Measurements from ENCODE around the gene CIT.

Gene CIT

DNA sequence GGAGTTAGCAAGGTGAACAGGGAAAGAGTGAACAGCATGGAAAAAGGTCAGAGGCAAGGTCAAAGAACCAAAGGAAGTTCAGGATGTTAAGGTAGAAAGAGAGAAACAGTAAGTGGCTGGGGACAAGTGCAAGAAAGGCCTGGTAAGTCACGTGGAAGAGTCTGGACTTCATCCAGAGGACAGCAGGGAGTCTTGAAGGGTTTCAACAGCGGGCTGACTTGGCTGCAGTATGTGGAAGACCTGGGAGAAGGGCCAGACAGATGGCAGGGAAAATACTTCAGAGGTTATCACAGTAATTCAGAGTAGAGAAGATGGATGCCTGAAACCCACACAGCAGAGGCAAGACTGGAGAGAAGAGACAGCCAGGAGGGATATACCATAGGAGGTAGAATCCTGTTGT lies 34.0 kb downstream of the CIT start:
- DNase-seq, result no peak

DNA sequence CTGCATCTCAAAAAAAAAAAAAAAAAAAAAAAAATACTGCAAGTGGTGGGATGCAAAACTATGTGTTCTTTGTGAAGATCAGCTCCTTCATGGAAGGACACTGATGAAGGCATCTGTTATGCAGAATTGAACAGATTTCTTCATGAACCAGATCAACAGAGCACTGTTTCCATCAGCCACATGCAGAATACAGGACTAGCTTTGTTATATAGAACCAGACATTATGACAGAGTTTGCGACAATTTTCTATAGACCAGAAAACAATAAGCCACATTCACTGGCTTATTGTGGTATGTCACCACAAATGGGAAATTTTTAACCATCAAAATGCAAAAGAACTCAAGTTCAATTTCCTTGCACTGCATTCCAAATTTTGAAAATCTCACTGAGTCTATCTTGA lies 34.7 kb downstream of the CIT start:
- DNase-seq, result no peak

- DNase-seq, result peak; percentile 8 to 49 (median 31)
Measured at GRCh38 chr12:119841433-119842210, 35.5 kb downstream of the CIT start.

GRCh38 chr12:119840582-119840981 lies 36.5 kb downstream of the CIT start:
- no peak for DNase-seq

GRCh38 chr12:119840168-119840567 lies 37.0 kb downstream of the CIT start:
- no peak for DNase-seq

DNA sequence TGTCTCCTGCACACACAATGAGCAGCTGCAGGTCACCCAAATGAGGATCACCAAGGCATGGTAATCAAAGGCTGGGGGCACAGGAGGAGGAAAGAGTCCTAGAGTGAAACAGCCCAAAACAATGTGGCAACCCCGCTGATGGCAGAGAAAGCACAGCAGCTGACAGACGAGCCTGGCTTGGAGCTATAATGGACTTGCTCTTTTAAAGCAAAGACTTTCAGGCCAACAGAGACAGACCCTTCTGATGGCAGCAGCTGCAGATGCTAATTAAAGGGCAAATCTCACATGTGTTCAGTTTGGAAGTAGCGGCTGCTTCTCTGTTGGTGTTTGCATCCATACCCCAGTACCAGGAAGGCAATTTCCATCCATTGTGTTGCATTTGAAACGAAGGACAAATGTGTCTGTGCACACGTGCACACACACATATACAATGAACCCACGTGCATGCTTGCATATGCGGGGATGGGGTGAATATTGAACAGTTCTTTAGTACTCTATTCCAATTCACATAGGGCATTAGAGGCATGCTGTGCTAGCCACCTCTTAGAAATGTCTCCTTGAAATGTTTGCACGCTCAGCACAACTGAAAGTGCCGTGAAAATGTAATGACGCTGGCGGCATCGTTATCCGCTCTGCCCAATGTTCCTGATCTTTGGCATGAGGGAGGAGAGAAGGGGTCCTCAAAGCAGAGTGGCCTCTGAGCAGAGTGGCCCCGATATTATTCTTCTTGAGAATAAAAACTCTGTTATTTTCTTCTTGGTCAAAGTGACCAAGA lies 38.1 kb downstream of the CIT start:
- no peak for DNase-seq

DNA sequence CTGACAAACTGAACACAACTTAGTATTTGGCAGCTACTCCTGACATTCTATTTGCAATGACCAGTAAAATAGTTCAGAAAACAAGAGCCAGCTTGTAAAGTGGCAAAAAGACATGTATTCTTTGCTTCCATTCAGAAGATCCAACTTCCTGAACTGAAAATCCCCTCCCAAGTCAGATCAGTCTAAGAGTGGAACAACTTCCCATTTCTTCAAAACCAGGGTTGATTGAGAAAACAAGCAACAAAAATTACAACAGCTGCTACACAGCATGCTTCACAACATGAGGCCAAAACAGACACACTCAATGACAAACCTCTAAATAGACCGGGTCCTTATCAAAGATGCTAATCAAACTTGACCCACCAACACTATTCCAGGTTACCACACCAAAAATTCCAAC lies 40.3 kb downstream of the CIT start:
- peak; percentile 42 to 79 (median 62) for DNase-seq

DNA sequence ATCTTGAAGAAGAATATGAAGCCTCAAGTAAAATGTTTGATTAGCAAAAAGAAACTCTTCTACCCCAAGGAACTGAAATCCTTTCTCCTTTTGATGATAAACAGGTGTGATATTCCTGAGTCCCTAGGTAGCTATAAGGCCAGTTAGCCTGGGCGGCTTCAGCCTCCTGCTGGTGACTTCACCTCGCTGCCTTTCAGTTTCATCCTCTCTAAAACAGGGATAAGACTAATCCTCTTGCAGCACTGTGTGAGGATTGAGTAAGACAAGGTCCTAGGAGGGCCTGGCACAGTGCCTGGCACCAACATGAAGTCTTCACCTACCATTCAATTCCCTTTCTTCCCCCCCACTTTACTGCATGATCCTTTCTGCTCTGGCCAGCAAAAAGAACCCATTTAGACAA lies 42.1 kb downstream of the CIT start:
- DNase-seq, result no peak

DNA sequence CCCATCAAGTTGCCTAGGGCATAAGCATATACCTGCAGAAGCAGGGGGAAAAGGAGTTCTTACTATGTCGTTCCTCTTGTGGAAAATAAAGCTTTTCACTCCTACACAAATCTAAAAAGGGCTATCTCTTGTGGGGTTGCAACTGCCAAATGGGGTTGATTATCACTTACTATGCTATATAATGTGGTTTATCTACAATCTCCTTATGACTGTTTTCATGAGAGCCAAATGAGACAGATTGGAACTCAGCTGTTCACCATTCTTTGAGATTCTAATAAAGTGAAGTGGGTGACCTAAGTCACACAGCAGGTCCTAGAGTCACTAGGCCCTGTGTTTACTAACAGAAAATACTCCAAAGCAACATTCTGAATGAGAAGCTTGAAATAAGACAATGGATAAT lies 47.7 kb downstream of the CIT start:
- DNase-seq, result no peak

DNA sequence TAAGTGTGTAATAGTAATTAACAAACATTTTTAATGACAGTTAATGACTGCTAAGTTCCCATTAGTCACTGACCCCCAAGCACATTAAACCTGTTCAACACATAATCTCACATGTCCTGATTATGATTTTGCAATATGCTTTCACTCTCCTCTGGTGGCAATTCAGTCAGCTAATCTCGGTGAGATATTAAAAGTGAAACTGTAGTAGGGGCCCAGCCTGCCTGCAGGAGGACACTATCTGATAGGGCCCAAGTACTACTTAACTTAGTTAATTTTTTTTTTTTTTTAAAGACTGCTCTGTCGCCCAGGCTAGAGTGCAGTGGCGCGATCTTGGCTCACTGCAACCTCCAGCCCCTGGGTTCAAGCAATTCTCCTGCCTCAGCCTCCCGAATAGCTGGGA lies 48.8 kb downstream of the CIT start:
- DNase-seq, result no peak

DNA sequence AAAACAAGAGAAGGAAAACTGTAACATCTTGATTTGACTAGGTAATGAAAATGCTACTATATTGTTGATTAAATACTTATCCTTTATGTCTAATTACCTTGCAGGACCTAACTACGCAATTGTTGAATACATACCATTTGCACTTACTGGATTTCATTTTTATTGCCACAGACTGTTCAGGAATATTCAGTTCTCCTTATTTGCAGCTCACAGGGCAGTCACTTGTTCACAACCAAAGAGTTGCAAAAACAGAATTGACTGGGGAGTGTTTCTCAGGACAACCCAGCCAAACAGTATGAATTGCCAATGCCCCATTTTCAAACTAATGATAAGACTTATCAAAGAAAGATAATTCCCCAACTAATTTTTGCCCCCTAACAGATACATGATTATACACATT lies 49.4 kb downstream of the CIT start:
- no peak for DNase-seq

DNA sequence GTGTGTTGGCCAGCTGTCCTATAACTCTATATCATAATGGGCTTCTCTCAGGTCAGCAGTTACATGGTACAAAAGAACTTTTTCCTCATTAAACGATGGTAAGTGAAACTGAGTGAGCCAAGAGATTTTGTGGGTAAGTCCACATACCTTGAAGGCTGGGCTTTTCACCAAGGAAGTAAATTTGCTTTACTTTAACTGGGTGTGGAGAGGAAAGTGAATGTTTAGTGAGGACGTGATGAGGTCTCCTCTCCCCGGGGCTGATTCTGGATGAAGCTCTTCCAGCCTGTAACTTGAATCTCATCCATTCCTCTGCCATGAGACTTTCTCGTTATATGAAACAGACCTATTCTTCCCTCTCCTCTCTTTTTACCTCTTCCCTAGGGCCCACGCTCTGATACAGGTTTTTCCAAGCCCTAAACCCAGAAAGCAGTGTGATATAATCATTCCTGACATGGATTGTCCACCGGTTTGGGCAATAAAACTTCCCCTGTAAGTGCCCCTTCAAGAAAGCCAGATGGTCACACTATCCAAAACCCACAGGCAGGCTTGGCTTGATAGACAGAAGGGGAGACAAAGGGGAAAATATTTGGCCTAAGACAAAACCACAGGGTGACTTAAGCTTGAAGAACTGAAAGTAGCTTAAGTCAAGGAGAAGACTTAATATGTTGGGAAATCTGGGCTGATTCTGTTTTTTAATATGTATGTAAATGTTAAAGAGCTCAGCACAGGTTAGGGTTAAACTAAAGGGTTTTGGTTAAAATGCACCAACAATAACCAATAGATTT lies 50.3 kb downstream of the CIT start:
- no peak for DNase-seq

- DNase-seq, result no peak
Measured at GRCh38 chr12:119825262-119825661, 51.9 kb downstream of the CIT start.

DNA sequence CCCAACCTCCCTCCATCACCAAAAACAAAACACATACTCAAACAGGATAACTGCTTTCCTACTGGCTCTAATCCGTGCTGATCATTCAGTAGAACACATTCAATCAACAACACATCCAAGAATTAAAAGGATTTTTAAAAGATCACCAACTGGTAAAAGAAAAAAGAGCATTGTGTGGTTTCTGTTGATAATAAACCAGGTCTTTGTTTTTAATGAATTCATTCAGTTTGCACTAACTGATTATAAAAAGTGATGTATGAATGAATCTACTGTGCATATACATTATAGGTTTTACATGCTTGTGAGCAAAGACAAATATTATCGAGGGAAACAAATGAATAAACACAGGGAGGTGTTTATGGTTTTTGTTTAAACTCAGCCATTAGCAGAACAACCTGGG lies 55.1 kb downstream of the CIT start:
- no peak for DNase-seq

DNA sequence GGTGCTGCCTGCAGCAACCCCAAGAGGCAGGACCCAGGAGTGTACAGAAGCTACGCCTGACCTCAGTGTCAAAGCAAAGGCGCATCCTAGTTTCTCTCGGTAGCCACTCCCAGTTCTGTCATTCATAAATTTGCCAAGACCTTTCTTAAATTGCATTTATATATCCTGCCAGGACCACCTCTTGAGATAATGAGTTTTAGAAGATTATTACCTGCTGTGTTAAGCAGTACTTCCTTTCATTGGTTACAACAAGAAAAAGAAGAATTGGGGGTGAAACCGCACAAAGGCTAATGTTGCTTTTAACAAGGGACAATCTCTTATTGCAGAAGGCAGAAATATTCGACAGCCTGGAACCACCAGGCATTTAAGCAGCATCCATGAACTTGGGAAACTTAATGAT lies 57.8 kb downstream of the CIT start:
- no peak for DNase-seq

DNA sequence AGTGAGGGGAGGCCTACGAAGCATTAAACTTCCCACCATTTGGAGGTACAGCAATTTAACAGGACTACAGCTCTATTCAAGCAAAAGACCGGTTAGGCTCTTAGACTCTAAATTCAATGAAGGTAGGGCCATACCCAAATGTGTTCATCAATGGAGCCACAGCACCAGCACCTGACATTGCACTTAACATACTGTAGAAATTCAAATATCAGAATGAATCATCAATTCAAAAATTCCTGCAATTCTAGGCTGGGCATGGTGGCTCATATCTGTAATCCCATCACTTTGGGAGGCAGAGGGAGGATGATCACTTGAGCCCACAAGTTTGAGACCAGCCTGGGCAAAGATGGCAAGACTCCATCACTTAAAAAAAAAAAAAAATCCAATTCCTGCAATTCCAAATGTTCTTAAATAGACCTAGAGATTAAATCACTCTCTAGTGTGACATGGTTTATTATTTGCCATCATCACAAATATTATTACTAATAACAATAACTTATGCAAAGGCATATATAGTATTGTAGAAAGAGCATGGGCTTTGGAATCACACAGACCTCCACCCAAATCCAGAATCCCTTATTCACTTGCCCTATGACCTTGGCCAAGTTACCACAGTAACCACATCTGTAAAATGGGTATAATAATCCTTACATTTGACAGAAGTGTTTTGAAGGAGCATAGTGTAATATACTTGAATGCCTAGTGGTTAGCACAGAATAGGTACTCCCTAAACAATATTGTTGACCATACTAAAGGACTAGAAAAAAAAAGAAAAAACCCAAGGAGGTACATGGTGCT lies 59.4 kb downstream of the CIT start:
- DNase-seq, result no peak

GRCh38 chr12:119809023-119809422 lies 68.1 kb downstream of the CIT start:
- DNase-seq, result no peak

GRCh38 chr12:119808441-119808840 lies 68.7 kb downstream of the CIT start:
- DNase-seq, result no peak

DNA sequence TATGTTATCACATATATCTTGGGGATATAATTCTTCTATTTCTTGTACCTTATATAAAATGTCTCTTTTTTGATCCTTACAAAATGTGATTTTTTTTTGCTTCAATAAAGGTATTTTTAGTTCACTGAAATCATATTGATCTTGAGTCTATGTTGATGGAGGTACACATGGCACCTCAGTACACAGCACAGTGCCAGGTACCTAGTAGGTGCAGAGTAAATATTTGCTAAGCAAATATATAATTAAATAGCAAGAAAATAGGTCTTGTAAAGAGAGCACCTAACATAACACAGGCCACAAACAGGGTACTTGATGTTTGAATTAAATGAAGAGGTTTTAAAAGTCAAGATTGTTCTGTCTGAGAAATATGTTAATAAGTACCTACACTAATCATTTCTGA lies 69.7 kb downstream of the CIT start:
- no peak for DNase-seq

DNA sequence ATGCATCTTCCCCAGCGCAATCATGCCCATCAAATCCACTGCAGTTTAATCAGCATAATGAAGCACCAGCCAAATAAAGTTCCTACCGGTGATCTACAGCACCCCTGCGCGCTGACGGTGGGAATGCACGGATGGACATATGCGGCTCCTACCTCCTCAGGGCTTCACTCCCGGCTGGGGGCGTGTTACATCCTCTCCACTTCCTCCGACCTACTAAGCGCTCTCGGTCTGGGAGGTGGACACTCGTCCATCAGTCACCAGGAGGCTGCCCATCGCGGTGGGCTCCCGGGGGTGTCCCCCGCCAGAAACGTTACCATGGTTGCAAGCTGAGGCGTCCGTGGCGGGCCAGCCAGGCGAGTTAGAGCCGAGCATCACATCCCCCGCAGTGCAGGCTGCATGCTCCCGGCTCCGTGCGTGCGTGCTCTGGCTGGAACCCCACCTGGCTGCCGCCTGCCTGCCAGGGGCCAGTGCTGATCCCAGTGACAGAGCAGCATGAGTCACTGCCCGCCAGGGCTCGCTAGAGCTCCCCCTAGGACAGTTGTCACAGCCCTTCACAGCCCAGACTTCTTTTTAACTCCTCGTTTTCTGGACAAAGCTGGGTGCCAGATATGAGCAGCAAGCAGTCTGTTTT lies 73.0 kb downstream of the CIT start:
- DNase-seq, result peak in 3 of 4 experiments; percentile 15 to 29 (median 20)

DNA sequence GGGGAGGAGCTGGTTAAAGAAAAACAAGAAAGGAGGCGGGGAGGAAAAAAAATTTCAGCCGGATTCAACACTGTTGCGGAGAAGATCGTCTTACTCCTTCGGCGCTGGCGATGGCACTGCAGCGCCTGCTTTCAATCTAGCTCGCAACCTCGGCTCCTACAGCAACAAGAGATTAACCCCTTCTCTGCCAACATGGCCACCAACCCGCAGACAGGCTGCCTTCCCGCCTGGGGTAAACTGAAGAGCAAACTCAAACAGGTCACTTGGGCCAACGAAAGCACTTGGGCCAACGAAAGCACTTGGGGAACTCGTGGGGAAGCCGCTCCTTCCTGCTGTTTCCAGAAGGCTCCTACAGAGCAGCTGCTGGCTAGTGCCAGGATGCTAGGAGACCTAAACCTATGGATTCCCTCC lies 73.7 kb downstream of the CIT start:
- no peak for DNase-seq

DNA sequence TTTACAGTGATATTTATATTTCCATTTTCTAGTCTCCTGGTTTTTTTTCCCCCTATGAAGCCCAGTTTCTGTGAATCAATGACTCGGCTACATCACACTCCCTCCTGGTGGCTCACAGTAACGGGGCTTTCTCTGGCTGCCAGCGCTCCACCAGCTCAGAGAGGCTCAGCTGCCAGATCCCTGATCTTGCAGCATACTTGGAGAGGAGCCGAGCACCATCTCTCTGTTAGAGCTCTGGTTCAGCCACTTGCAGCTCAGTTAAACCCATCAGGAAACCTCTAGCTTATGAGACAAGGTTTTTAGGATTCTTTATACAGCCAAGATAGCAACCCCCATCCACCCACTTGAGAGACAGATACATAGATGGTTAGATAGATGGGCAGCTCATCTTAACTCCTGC lies 74.6 kb downstream of the CIT start:
- DNase-seq, result no peak

All from suppressor macrophage (primary cell).